Subcutaneous adipose tissue (tissue), 4 donors: Measurements from ENCODE around the gene BCAT1. TPM values are rescaled to one million over a fixed set of nuclear protein-coding genes. Genes with fewer than 3 reads are reported as not detected.

ENCODE experiments used
- total RNA-seq, 4 donors: library from RNA; depleted of rRNA; stranded (reverse); fragments of >200 nt; gene quantifications; one replicate each; pipeline ENCODE4 v1.1.0, GENCODE V29; 2016
- TF ChIP-seq, protein P1 (sequence below): fragments of 450-650 bp; IDR thresholded peaks from one replicate; pipeline ENCODE4 v1.5.1; 2016; ENCODE audit warnings: low read depth, mild to moderate bottlenecking, control low read depth, antibody characterized with exemption, moderate library complexity

BCAT1 gene
- total RNA-seq, 4 donors from 2014 or later: 13.8 to 127 (median 37.3) TPM

GRCh38 chr12:24815114-24815423 lies 133.8 kb downstream of the BCAT1 start:
- TF ChIP-seq, protein P1, sequence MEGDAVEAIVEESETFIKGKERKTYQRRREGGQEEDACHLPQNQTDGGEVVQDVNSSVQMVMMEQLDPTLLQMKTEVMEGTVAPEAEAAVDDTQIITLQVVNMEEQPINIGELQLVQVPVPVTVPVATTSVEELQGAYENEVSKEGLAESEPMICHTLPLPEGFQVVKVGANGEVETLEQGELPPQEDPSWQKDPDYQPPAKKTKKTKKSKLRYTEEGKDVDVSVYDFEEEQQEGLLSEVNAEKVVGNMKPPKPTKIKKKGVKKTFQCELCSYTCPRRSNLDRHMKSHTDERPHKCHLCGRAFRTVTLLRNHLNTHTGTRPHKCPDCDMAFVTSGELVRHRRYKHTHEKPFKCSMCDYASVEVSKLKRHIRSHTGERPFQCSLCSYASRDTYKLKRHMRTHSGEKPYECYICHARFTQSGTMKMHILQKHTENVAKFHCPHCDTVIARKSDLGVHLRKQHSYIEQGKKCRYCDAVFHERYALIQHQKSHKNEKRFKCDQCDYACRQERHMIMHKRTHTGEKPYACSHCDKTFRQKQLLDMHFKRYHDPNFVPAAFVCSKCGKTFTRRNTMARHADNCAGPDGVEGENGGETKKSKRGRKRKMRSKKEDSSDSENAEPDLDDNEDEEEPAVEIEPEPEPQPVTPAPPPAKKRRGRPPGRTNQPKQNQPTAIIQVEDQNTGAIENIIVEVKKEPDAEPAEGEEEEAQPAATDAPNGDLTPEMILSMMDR: no peak

GRCh38 chr12:24814379-24815113 lies 134.4 kb downstream of the BCAT1 start:
- TF ChIP-seq, protein P1: no peak

- TF ChIP-seq, protein P1: no peak
These were observed 138.5 kb downstream of the BCAT1 start for GRCh38 chr12:24810378-24810777.

GRCh38 chr12:24808651-24809050 lies 140.2 kb downstream of the BCAT1 start:
- TF ChIP-seq, protein P1: no peak

DNA sequence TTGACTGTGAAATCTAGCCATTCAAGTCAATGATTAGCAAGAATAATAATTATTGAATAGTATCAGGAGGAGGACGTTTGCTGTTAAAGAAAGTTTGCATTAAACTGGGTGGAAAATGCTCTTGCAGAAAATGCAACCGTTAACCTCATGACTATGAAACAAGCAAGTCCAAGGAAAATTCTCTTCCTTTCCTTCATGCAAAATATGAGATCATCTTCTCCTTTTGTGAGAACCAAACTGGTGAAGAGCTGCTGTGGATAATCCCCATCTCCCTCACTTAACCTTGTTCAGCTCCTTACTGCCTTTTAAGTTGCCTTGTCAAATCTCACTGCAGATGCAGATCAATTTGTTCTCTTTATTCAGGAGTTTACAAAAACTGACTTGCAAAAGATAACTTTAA lies 142.5 kb downstream of the BCAT1 start:
- TF ChIP-seq, protein P1: no peak

GRCh38 chr12:24803430-24804245 lies 145.3 kb downstream of the BCAT1 start:
- TF ChIP-seq, protein P1: no peak

DNA sequence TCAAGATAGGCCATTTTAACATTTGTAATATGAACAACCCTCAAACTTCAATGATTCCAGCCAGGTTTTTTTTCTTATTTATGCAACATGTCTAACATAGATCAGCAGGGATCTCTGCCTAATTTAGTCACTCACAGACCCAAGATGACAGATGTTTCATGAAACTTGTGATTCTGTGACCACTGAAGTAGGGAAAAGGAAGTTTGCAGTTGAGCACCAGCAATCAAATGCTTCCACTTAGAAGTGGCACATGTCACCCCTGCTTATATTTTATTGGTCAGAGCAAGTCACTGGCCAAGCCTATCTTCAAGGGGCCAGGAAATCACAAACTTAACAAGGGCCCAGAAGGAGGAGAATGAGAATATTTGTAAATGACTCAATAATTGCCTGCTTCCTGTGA lies 150.6 kb downstream of the BCAT1 start:
- TF ChIP-seq, protein P1: no peak
